Neural cell (in vitro differentiated cells): ENCODE results near the gene LGALS14.

ENCODE experiments used
- CTCF ChIP-seq: fragments of 450-650 bp; IDR thresholded peaks from 2 replicates; pipeline ENCODE4 v1.5.1; 2014; ENCODE audit warnings: antibody characterized with exemption, mild to moderate bottlenecking, moderate library complexity; ENCODE audit not compliant: poor library complexity, severe bottlenecking
- EP300 ChIP-seq: fragments of 450-650 bp; conservative IDR thresholded peaks from 2 replicates; pipeline ENCODE4 v1.6.1; 2014; ENCODE audit warnings: antibody characterized with exemption, mild to moderate bottlenecking, moderate library complexity; ENCODE audit not compliant: poor library complexity, severe bottlenecking
- EZH2 ChIP-seq: fragments of 200-600, 300-800 bp; shearing (Covaris generic), sonication (generic); IDR thresholded peaks from 2 replicates; pipeline ENCODE4 v1.6.1; 2014; ENCODE audit warnings: antibody characterized with exemption, low read length, borderline replicate concordance, mild to moderate bottlenecking; ENCODE audit not compliant: insufficient read depth, poor library complexity, severe bottlenecking
- MXI1 ChIP-seq: fragments of 450-650 bp; conservative IDR thresholded peaks from 2 replicates; pipeline ENCODE4 v1.6.1; 2014; ENCODE audit warnings: antibody characterized with exemption, mild to moderate bottlenecking; ENCODE audit not compliant: poor library complexity, severe bottlenecking
- POLR2AphosphoS5 ChIP-seq: IDR thresholded peaks from 2 replicates; pipeline ENCODE4 v1.6.1; 2012
- SMC3 ChIP-seq: fragments of 450-650 bp; conservative IDR thresholded peaks from 2 replicates; pipeline ENCODE4 v1.6.1; 2014; ENCODE audit warnings: antibody characterized with exemption, mild to moderate bottlenecking, moderate library complexity; ENCODE audit not compliant: poor library complexity

- TF ChIP-seq CTCF (no peak), POLR2AphosphoS5 (no peak), MXI1 (no peak), EP300 (no peak), SMC3 (no peak), EZH2 (no peak)
Observed at GRCh38 chr19:39692822-39693221, 11.5 kb upstream of the LGALS14 start.
